Activated CD8-positive, alpha-beta memory T cell treated with anti-CD3 and anti-CD28 coated beads for 1 hour (primary cell): ENCODE measurements around the gene EFHD2.
"Not testable (repeated sequence)": the region's sequence is repeated elsewhere in the genome, so short reads cannot be mapped to it uniquely, and the experiment has no call there.

ENCODE experiments used
- DNase-seq, 2 donors: peaks; one replicate each; pipeline ENCODE4 v3.0.0-alpha.2; 2020; ENCODE audit warnings: low read depth in 1 of 2; ENCODE audit errors: extremely low read depth in 1 of 2

EFHD2 gene

GRCh38 chr1:15386164-15386749 lies 23.4 kb upstream of the EFHD2 start:
- DNase-seq = no peak

- no peak for DNase-seq
Observed at GRCh38 chr1:15388201-15388880, 21.3 kb upstream of the EFHD2 start.

- not testable (repeated sequence) for DNase-seq
Observed at GRCh38 chr1:15389828-15390227, 19.9 kb upstream of the EFHD2 start.

GRCh38 chr1:15390667-15391066 lies 19.0 kb upstream of the EFHD2 start:
- DNase-seq = no peak

- no peak for DNase-seq
Observed at GRCh38 chr1:15391366-15391765, 18.3 kb upstream of the EFHD2 start.

GRCh38 chr1:15393475-15394257 lies 16.0 kb upstream of the EFHD2 start:
- no peak for DNase-seq

GRCh38 chr1:15394258-15394690 lies 15.4 kb upstream of the EFHD2 start:
- no peak for DNase-seq

GRCh38 chr1:15397236-15397635 lies 12.5 kb upstream of the EFHD2 start:
- DNase-seq = no peak

GRCh38 chr1:15399710-15400109 lies 10.0 kb upstream of the EFHD2 start:
- DNase-seq = no peak

GRCh38 chr1:15400627-15401026 lies 9.1 kb upstream of the EFHD2 start:
- no peak for DNase-seq

GRCh38 chr1:15401391-15402055 lies 8.2 kb upstream of the EFHD2 start:
- no peak for DNase-seq

GRCh38 chr1:15402809-15403450 lies 6.8 kb upstream of the EFHD2 start:
- DNase-seq = no peak

- no peak for DNase-seq
Observed at GRCh38 chr1:15403962-15404580, 5.6 kb upstream of the EFHD2 start.

GRCh38 chr1:15405106-15405850 lies 4.4 kb upstream of the EFHD2 start:
- no peak for DNase-seq

- no peak for DNase-seq
Observed at GRCh38 chr1:15406614-15407559, 2.8 kb upstream of the EFHD2 start.

- DNase-seq = no peak
Observed at GRCh38 chr1:15407580-15407979, 2.1 kb upstream of the EFHD2 start.

- no peak for DNase-seq
Observed at GRCh38 chr1:15408890-15409387, 749 bp upstream of the EFHD2 start.

- DNase-seq = no peak
Observed at GRCh38 chr1:15410223-15410883, 665 bp downstream of the EFHD2 start.
